DND-41 (cell line): ENCODE measurements around the gene ARHGAP31.

Experiments used
- ATAC-seq: fragments of 200-7000 bp; cut with Tn5 transposase; 3 replicates; pipeline ENCODE4 v1.9.1; 2021; ENCODE audit warnings: low read depth; ENCODE audit not compliant: insufficient read depth
- DNase-seq: peaks from one replicate; pipeline ENCODE4 v3.0.0-alpha.2; 2020
- H2AFZ ChIP-seq: 2 replicates; pipeline ENCODE4 v1.6.0; 2012; ENCODE audit warnings: low read depth, low read length
- H3K27ac ChIP-seq: 2 replicates; pipeline ENCODE4 v1.5.1; 2012; ENCODE audit warnings: low read length, inconsistent platforms
- H3K27me3 ChIP-seq: fragments of 200-600 bp; sonication (generic); 2 replicates; pipeline ENCODE4 v1.6.0; 2012; ENCODE audit warnings: low read length, mild to moderate bottlenecking, inconsistent platforms; ENCODE audit not compliant: insufficient read depth, poor library complexity
- H3K36me3 ChIP-seq: 2 replicates; pipeline ENCODE4 v1.5.1; 2012; ENCODE audit warnings: low read length, inconsistent platforms; ENCODE audit not compliant: insufficient read depth
- H3K4me1 ChIP-seq: 2 replicates; pipeline ENCODE4 v1.5.1; 2012; ENCODE audit warnings: mild to moderate bottlenecking, low read length; ENCODE audit not compliant: insufficient read depth
- H3K4me2 ChIP-seq: 2 replicates; pipeline ENCODE4 v1.6.0; 2012; ENCODE audit warnings: mild to moderate bottlenecking, moderate library complexity, low read length, inconsistent platforms; ENCODE audit not compliant: insufficient read depth
- H3K4me3 ChIP-seq, 2 experiments: fragments of 200-600 bp in 1 of 2; shearing (Covaris generic) in 1 of 2; 2 replicates each; pipeline ENCODE4 v1.5.1; 2012 to 2016; ENCODE audit warnings: inconsistent platforms in 2 of 2, low read length in 2 of 2, mild to moderate bottlenecking in 2 of 2, low read depth in 1 of 2, moderate library complexity in 1 of 2
- H3K79me2 ChIP-seq: 2 replicates; pipeline ENCODE4 v1.6.0; 2012; ENCODE audit warnings: low read length, inconsistent platforms; ENCODE audit not compliant: insufficient read depth
- H3K9ac ChIP-seq: 2 replicates; pipeline ENCODE4 v1.6.0; 2012; ENCODE audit warnings: low read depth, mild to moderate bottlenecking, inconsistent platforms, low read length, moderate library complexity
- H3K9me3 ChIP-seq: 2 replicates; pipeline ENCODE4 v1.5.1; 2012; ENCODE audit warnings: low read length, moderate library complexity, mild to moderate bottlenecking, inconsistent platforms; ENCODE audit not compliant: insufficient read depth, severe bottlenecking
- H4K20me1 ChIP-seq: 2 replicates; pipeline ENCODE4 v1.6.0; 2012; ENCODE audit warnings: low read length; ENCODE audit not compliant: insufficient read depth
- EZH2 ChIP-seq: IDR thresholded peaks from 3 replicates; pipeline ENCODE4 v1.6.1; 2012; ENCODE audit warnings: borderline replicate concordance, low read depth, mild to moderate bottlenecking, moderate library complexity, low read length, inconsistent platforms; ENCODE audit not compliant: severe bottlenecking
- TF ChIP-seq, protein P1 (sequence below): IDR thresholded peaks from 2 replicates; pipeline ENCODE4 v1.5.1; 2012; ENCODE audit warnings: borderline replicate concordance, low read length, moderate library complexity, mild to moderate bottlenecking; ENCODE audit not compliant: poor library complexity, severe bottlenecking; ENCODE audit errors: extremely low read depth

ARHGAP31 gene

DNA sequence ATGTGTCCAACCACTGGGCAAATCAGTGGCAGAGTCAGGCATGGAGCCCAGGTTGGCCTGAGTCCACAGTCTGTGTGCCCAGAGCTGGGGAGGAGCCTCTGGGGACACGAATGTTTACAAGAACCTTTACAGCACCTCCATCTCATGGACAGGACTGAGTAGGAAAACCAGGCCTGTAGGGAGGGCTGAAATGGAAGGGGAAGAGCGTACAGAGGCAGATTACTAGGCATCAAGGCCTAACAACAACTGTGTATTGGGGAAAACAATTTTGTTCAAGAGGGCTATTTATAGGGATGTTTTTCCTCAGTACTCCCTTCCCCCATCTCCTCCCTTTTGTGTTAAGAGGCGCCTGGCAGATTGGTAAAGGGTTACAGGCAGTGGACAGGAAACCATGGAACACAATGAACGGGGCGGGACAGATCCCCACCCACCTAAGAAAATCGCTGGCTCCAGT lies 15.1 kb upstream of the ARHGAP31 start:
- H3K9ac ChIP-seq = no peak overlapping the region
- TF ChIP-seq EZH2 = no peak
- TF ChIP-seq, protein P1, sequence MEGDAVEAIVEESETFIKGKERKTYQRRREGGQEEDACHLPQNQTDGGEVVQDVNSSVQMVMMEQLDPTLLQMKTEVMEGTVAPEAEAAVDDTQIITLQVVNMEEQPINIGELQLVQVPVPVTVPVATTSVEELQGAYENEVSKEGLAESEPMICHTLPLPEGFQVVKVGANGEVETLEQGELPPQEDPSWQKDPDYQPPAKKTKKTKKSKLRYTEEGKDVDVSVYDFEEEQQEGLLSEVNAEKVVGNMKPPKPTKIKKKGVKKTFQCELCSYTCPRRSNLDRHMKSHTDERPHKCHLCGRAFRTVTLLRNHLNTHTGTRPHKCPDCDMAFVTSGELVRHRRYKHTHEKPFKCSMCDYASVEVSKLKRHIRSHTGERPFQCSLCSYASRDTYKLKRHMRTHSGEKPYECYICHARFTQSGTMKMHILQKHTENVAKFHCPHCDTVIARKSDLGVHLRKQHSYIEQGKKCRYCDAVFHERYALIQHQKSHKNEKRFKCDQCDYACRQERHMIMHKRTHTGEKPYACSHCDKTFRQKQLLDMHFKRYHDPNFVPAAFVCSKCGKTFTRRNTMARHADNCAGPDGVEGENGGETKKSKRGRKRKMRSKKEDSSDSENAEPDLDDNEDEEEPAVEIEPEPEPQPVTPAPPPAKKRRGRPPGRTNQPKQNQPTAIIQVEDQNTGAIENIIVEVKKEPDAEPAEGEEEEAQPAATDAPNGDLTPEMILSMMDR = no peak
- no peak overlapping the region for H3K4me2 ChIP-seq
- DNase-seq (no peak), ATAC-seq (no peak)
- H4K20me1 ChIP-seq = no peaks in the 10 kb centered on the region
- no peak overlapping the region for H3K4me3 ChIP-seq
- no peak overlapping the region for H3K27ac ChIP-seq
- H3K4me1 ChIP-seq = no peaks in the 10 kb centered on the region
- no peak overlapping the region for H2AFZ ChIP-seq
- no peaks in the 10 kb centered on the region for H3K36me3 ChIP-seq
- H3K79me2 ChIP-seq = no peaks in the 10 kb centered on the region
- no peaks in the 10 kb centered on the region for H3K27me3 ChIP-seq
- H3K9me3 ChIP-seq = peaks cover 7% of the 10 kb centered on the region

DNA sequence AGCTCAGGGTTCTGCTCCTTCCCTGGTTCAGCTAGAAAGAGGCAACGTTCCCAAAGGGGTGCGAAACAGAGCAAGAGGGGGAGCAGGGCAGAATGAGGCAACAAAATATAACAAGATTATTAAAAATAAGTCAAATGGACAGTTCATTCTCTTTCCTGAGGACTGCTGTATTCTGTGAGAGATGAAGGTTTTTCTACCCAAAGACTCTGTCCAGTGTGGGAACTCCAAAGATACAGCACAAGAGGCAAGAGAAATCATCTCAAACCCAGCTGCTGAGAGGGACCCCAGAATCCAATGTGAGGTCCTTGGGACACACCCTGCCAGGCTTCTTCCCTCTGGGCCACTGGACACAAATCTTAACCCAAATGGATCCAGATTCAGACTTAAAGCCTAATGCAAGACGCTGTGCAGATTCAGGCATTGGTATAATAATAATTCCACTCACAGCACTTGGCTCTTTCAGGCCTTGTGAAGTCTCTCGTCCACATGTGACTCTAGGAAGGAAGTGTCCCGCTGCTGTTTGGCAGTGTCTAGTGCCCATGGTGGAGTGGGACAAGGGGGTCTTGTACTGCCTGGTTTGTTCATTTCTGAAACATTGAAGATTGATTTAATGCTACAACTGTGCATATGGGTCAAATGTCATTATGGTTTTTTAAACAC lies 14.5 kb upstream of the ARHGAP31 start:
- H3K79me2 ChIP-seq = no peaks in the 10 kb centered on the region
- H3K9me3 ChIP-seq = peaks cover 7% of the 10 kb centered on the region
- no peak overlapping the region for H3K9ac ChIP-seq
- no peak overlapping the region for H3K4me2 ChIP-seq
- no peak overlapping the region for H3K4me3 ChIP-seq
- H3K36me3 ChIP-seq = no peaks in the 10 kb centered on the region
- H4K20me1 ChIP-seq = no peaks in the 10 kb centered on the region
- TF ChIP-seq, protein P1 = no peak
- no peak overlapping the region for H2AFZ ChIP-seq
- no peaks in the 10 kb centered on the region for H3K27me3 ChIP-seq
- no peak for ATAC-seq
- H3K27ac ChIP-seq = no peak overlapping the region
- DNase-seq = no peak
- H3K4me1 ChIP-seq = no peaks in the 10 kb centered on the region

DNA sequence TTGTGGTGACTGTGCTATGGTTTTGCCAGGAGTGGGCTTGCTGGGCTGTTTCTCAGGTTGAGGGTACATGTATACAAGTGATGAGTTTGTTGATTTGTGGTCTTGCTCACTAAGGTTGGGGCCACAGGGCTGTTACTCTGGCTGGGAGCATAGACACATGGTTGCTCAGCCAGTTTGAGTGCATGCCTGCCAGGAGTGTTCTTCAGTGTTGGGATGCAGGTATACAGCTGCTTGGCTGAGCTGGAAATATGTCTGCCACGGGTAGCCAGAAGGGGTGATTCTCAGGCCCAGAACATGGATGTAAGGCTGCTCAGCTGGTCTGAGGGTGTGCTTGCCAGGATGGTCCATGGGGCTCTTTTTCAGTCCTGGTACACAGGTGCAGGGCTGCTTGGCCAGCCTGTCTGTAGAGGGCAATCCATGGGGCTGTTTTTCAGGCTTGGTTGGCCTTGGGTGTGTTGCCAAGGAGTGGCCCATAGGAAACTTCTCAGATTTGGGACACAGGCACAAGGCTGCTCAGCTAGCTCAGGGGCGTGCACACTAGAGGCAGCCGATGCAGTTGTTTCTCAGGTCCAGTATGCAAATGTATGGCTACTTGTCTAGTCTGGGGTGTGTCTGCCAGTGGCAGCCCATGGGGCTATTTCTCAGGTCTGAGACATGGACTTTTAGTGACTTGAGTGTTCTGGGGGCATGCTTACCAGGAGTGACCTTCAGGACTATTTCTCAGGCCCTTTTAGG lies 5.3 kb upstream of the ARHGAP31 start:
- Histone ChIP-seq H3K79me2 (no peaks in the 10 kb centered on the region), H4K20me1 (0 out of 2 replicates have a peak, but pooled peaks cover 3% of the 10 kb centered on the region), H3K9me3 (peaks cover 12% of the 10 kb centered on the region), H3K9ac (no peak overlapping the region), H3K27ac (no peak overlapping the region), H3K4me3 (no peak overlapping the region), H3K4me2 (no peak overlapping the region), H3K36me3 (no peaks in the 10 kb centered on the region), H3K27me3 (peaks cover 10% of the 10 kb centered on the region), H3K4me1 (peaks cover 17% of the 10 kb centered on the region), H2AFZ (no peak overlapping the region)
- TF ChIP-seq EZH2 = no peak
- TF ChIP-seq, protein P1 = no peak
- DNase-seq = no peak
- no peak for ATAC-seq
